ENCODE data around the gene NKAIN2.
A peak's percentile ranks its signal among the peaks of the same experiment; 100 is the strongest.

Gene NKAIN2

GRCh38 chr6:123803504-123804013 lies at the start of gene NKAIN2:
NKAIN2 (plus strand) TSS chr6:123803865.
- H3K36me3 ChIP-seq, result no peaks in the 10 kb centered on the region
- H3K27me3 ChIP-seq, result peaks cover 44 to 58% (median 55%) of the 10 kb centered on the region in 11 experiments
- H3K27ac ChIP-seq, result no peak within 1 kb of the TSS
- H3K4me2 ChIP-seq, result peak within 1 kb of the TSS; percentile 89 to 100 (median 99)
- TF ChIP-seq Cebpa-rat (IDR thresholded peaks at IDR 0.05), result no peak
- H3K9ac ChIP-seq, result peak within 1 kb of the TSS; percentile 34 to 73 (median 56); a peak in 19 of 22 replicates
- H3K9me3 ChIP-seq (replicated peaks in 1 of 11), result no peaks in the 10 kb centered on the region
- peaks cover 0 to 6% (median 0%) of the 10 kb centered on the region in 11 experiments; a peak in 2 of 22 replicates for H4K20me1 ChIP-seq
- H3K4me3 ChIP-seq, result peak within 1 kb of the TSS; percentile 66 to 80 (median 73)
- H3K4me1 ChIP-seq, result peaks cover 0 to 8% (median 0%) of the 10 kb centered on the region in 10 experiments; a peak in 4 of 20 replicates

- H3K4me1 ChIP-seq, result no peaks in the 10 kb centered on the region
- no peak overlapping the region for H3K4me3 ChIP-seq
- no peak for TF ChIP-seq Cebpa-rat (IDR thresholded peaks at IDR 0.05)
- no peaks in the 10 kb centered on the region for H4K20me1 ChIP-seq
- H3K9me3 ChIP-seq (replicated peaks in 1 of 11), result 0 out of 22 replicates have a peak, but pooled peaks cover 0 to 3% (median 0%) of the 10 kb centered on the region in 11 experiments
- no peak overlapping the region for H3K9ac ChIP-seq
- H3K27me3 ChIP-seq, result no peaks in the 10 kb centered on the region
- H3K4me2 ChIP-seq, result no peak overlapping the region
- H3K36me3 ChIP-seq, result no peaks in the 10 kb centered on the region
- H3K27ac ChIP-seq, result no peak overlapping the region
Measured at GRCh38 chr6:123759472-123759871, 44.2 kb upstream of the NKAIN2 start.

DNA sequence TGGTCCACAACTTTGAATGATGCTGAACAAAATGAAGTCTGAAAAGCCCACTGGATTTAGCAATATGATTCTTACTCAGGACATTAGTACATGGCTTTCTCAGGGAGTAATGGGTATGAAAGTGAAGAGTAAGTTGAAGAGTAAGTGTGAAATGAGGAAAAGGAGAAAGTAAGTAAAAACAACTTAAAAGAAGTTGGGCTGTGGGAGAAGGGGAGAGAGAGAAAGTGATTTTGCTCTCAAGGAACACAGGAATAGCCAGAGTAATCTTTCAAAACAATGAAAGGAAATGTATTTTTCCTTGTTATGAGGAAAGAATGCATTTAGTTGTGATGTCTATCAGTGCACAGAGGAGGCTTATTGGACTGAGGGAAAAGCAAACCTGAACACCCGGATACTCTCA lies 39.8 kb upstream of the NKAIN2 start:
- H3K4me2 ChIP-seq, result no peak overlapping the region
- H4K20me1 ChIP-seq, result no peaks in the 10 kb centered on the region
- no peaks in the 10 kb centered on the region for H3K36me3 ChIP-seq
- 0 out of 22 replicates have a peak, but pooled peaks cover 0 to 3% (median 0%) of the 10 kb centered on the region in 11 experiments for H3K9me3 ChIP-seq (replicated peaks in 1 of 11)
- no peak overlapping the region for H3K4me3 ChIP-seq
- TF ChIP-seq Cebpa-rat (IDR thresholded peaks at IDR 0.05), result no peak
- no peak overlapping the region for H3K27ac ChIP-seq
- H3K9ac ChIP-seq, result no peak overlapping the region
- no peaks in the 10 kb centered on the region for H3K4me1 ChIP-seq
- no peaks in the 10 kb centered on the region for H3K27me3 ChIP-seq

DNA sequence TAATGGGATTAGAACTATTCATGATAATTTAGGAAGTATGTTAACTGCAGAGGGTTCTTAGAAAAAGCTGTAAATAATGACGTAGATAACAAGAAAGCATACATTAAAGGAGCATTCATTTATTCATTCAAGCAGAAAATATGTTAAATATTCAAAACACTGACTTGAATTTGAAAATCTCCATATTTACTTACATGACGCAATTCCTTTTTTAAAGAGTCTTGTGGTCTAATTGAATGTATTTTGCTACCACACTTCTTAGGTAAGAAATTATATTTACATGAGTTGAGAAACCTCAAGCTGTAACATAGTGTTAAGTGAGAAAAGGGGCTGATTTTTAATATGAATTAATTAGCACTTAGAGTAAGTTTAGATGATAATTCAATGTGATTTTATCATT lies 38.9 kb upstream of the NKAIN2 start:
- H3K9me3 ChIP-seq (replicated peaks in 1 of 11), result 0 out of 22 replicates have a peak, but pooled peaks cover 0 to 3% (median 0%) of the 10 kb centered on the region in 11 experiments
- no peak overlapping the region for H3K4me2 ChIP-seq
- H3K4me1 ChIP-seq, result no peaks in the 10 kb centered on the region
- no peak overlapping the region for H3K9ac ChIP-seq
- H3K27ac ChIP-seq, result no peak overlapping the region
- TF ChIP-seq Cebpa-rat (IDR thresholded peaks at IDR 0.05), result no peak
- H4K20me1 ChIP-seq, result no peaks in the 10 kb centered on the region
- no peaks in the 10 kb centered on the region for H3K36me3 ChIP-seq
- H3K4me3 ChIP-seq, result no peak overlapping the region
- H3K27me3 ChIP-seq, result no peaks in the 10 kb centered on the region

GRCh38 chr6:123768921-123769320 lies 34.7 kb upstream of the NKAIN2 start:
- Histone ChIP-seq H4K20me1 (no peaks in the 10 kb centered on the region), H3K27ac (no peak overlapping the region), H3K4me1 (no peaks in the 10 kb centered on the region), H3K4me3 (no peak overlapping the region), H3K9ac (no peak overlapping the region), H3K9me3 (replicated peaks in 1 of 11) (no peaks in the 10 kb centered on the region), H3K4me2 (no peak overlapping the region), H3K36me3 (no peaks in the 10 kb centered on the region), H3K27me3 (no peaks in the 10 kb centered on the region)
- no peak for TF ChIP-seq Cebpa-rat (IDR thresholded peaks at IDR 0.05)

DNA sequence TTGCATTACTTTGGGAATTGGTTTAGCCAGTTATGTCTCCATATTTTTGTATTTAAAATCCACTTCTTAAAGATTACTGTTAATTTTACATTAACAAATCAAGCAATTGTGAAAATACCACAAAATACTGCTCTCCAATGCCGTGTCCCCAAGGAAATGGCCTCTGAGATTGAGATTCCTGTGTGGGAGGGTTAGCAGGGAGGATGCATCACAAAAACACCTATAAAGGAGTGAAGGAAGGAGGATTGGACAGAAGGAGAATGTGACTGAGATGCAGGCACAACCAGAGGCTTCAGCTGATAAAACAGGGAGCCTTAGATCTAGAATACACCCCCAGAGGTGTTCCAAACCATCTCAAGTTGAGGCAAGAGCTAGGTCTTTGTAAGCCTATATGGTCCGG lies 34.2 kb upstream of the NKAIN2 start:
- no peak overlapping the region for H3K27ac ChIP-seq
- H3K9ac ChIP-seq, result no peak overlapping the region

GRCh38 chr6:123770247-123770949 lies 33.3 kb upstream of the NKAIN2 start:
- H3K27ac ChIP-seq, result no peak overlapping the region
- H3K9me3 ChIP-seq (replicated peaks in 1 of 11), result no peaks in the 10 kb centered on the region
- H3K4me3 ChIP-seq, result no peak overlapping the region
- H3K27me3 ChIP-seq, result no peaks in the 10 kb centered on the region
- H4K20me1 ChIP-seq, result no peaks in the 10 kb centered on the region
- no peak for TF ChIP-seq Cebpa-rat (IDR thresholded peaks at IDR 0.05)
- H3K4me2 ChIP-seq, result no peak overlapping the region
- no peak overlapping the region for H3K9ac ChIP-seq
- H3K36me3 ChIP-seq, result no peaks in the 10 kb centered on the region
- H3K4me1 ChIP-seq, result no peaks in the 10 kb centered on the region

More for the DNA sequence above, 34.2 kb upstream of the NKAIN2 start:
- Histone ChIP-seq H4K20me1 (no peaks in the 10 kb centered on the region), H3K4me3 (no peak overlapping the region), H3K4me1 (no peaks in the 10 kb centered on the region), H3K4me2 (no peak overlapping the region), H3K9me3 (replicated peaks in 1 of 11) (no peaks in the 10 kb centered on the region), H3K36me3 (no peaks in the 10 kb centered on the region), H3K27me3 (no peaks in the 10 kb centered on the region)
- no peak for TF ChIP-seq Cebpa-rat (IDR thresholded peaks at IDR 0.05)

DNA sequence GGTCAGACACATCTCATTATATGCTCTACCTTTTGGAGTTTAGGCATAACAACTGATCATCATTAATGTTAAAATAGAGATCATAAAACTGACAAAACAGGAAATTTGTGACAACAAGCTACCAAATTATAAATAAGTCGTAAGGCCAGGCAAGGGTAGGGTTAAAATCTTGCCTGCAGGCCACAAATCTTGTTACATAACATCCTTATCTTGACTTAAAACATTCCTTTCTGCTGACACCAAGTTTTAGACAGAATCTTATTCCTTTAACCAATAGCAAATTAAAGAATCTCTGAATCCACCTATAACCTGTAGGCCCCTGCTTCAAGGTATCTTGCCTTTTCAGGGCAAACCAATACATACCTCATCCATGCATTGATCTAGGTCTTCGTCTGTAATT lies 32.5 kb upstream of the NKAIN2 start:
- Histone ChIP-seq H3K9me3 (replicated peaks in 1 of 11) (no peaks in the 10 kb centered on the region), H3K4me2 (no peak overlapping the region), H3K4me1 (no peaks in the 10 kb centered on the region), H3K9ac (no peak overlapping the region), H3K27me3 (no peaks in the 10 kb centered on the region), H3K4me3 (no peak overlapping the region), H4K20me1 (no peaks in the 10 kb centered on the region), H3K36me3 (no peaks in the 10 kb centered on the region), H3K27ac (no peak overlapping the region)
- TF ChIP-seq Cebpa-rat (IDR thresholded peaks at IDR 0.05), result no peak

DNA sequence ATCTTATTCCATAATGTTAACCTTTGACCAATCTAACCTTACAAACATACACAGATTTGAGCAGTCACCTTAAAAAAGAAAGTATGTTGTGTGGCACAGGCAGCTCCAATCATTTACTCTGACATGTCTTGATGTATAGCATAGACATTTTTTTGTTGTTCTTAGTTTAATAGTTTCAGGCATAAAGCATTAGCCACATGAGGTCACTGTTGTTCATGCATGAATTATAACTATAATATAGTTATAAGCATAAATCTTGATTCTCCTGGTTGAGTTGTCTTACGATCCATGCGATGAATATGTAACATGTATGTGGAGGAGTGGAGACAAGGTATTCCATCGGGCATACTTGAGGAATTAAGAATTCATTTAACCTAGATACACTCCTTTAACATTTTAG lies 26.1 kb upstream of the NKAIN2 start:
- Histone ChIP-seq H4K20me1 (no peaks in the 10 kb centered on the region), H3K27ac (no peak overlapping the region), H3K4me3 (no peak overlapping the region), H3K27me3 (no peaks in the 10 kb centered on the region), H3K9me3 (replicated peaks in 1 of 11) (no peaks in the 10 kb centered on the region), H3K9ac (no peak overlapping the region), H3K4me1 (no peaks in the 10 kb centered on the region), H3K4me2 (no peak overlapping the region), H3K36me3 (no peaks in the 10 kb centered on the region)
- TF ChIP-seq Cebpa-rat (IDR thresholded peaks at IDR 0.05), result no peak

- Histone ChIP-seq H3K4me3 (no peak overlapping the region), H3K9ac (no peak overlapping the region), H3K9me3 (replicated peaks in 1 of 11) (no peaks in the 10 kb centered on the region), H4K20me1 (no peaks in the 10 kb centered on the region), H3K27ac (no peak overlapping the region), H3K27me3 (no peaks in the 10 kb centered on the region), H3K4me1 (no peaks in the 10 kb centered on the region), H3K4me2 (no peak overlapping the region), H3K36me3 (no peaks in the 10 kb centered on the region)
- no peak for TF ChIP-seq Cebpa-rat (IDR thresholded peaks at IDR 0.05)
Measured at GRCh38 chr6:123780021-123780420, 23.6 kb upstream of the NKAIN2 start.
